ENCODE measurements around the gene ADGRA3. TPM values are rescaled to one million over a fixed set of nuclear protein-coding genes. Genes with fewer than 3 reads are reported as not detected.

ADGRA3 gene
- polyA plus RNA-seq, 1 of the 3 experiments (the other 2 are of a cell fraction): 11.8 TPM

DNA sequence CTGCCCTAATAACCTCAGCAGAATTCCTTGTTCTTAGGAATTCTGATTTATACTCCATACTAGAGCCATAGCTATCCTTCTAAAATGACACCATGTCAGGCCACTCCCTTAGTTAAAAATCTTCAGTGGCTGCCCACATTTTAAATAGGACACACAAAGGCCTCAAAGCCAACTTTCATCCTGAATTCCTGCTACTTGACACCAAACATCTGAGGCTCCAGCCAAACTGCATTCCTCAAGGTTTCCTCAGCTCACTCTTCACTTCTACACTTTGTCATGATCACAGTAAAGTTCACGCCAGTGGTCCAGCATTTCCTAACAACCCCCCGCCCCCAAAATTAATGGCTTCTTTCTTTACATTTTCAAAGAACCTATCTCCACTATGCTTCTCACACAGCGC, 124.3 kb downstream of the ADGRA3 start:
- TF ChIP-seq JUND (IDR thresholded peaks at IDR 0.05) (no peak), TEAD4 (IDR thresholded peaks at IDR 0.05; ENCODE audit: borderline replicate concordance, insufficient read depth) (0 out of 2 replicates have a peak, but pooled peaks have one; percentile 8), TCF12 (IDR thresholded peaks at IDR 0.05) (no peak)
- TF ChIP-seq, protein P1, sequence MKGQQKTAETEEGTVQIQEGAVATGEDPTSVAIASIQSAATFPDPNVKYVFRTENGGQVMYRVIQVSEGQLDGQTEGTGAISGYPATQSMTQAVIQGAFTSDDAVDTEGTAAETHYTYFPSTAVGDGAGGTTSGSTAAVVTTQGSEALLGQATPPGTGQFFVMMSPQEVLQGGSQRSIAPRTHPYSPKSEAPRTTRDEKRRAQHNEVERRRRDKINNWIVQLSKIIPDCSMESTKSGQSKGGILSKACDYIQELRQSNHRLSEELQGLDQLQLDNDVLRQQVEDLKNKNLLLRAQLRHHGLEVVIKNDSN (IDR thresholded peaks at IDR 0.05; ENCODE audit: borderline replicate concordance, low read depth): no peak
- TF ChIP-seq, protein P2, sequence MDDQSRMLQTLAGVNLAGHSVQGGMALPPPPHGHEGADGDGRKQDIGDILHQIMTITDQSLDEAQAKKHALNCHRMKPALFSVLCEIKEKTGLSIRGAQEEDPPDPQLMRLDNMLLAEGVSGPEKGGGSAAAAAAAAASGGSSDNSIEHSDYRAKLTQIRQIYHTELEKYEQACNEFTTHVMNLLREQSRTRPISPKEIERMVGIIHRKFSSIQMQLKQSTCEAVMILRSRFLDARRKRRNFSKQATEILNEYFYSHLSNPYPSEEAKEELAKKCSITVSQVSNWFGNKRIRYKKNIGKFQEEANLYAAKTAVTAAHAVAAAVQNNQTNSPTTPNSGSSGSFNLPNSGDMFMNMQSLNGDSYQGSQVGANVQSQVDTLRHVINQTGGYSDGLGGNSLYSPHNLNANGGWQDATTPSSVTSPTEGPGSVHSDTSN (IDR thresholded peaks at IDR 0.05): no peak
- Histone ChIP-seq H3F3A (replicated peaks; ENCODE audit: insufficient read depth) (no peaks in the 10 kb centered on the region), H3K4me2 (no peak overlapping the region), H4K20me1 (ENCODE audit: insufficient read depth) (no peaks in the 10 kb centered on the region), H3K4me3 (ENCODE audit: low read depth in 2 of 2, low read length in 1 of 2) (no peak overlapping the region), H3K27me3 (ENCODE audit: insufficient read depth) (no peaks in the 10 kb centered on the region), H3K4me1 (ENCODE audit: control insufficient read depth in 1 of 2, insufficient read depth in 2 of 2, low read depth in 1 of 2, low read length in 1 of 2) (no peaks in the 10 kb centered on the region), H3K36me3 (replicated peaks in 1 of 2; ENCODE audit: control insufficient read depth in 1 of 2, insufficient read depth in 2 of 2, low read length in 1 of 2) (peaks cover 0 to 20% of the 10 kb centered on the region in 2 experiments), H3K79me2 (ENCODE audit: insufficient read depth) (no peaks in the 10 kb centered on the region), H3K27ac (ENCODE audit: low read depth in 2 of 2, low read length in 1 of 2) (no peak overlapping the region), H3K9ac (no peak overlapping the region), H3K9me3 (no peaks in the 10 kb centered on the region), H2AFZ (ENCODE audit: low read depth) (no peak overlapping the region), H3K9me2 (no peaks in the 10 kb centered on the region)
- ChIA-PET POLR2A (no interaction called here), CTCF (interaction anchor here (1.0 to 9.7 kb wide), 5 partner anchors 16 to 607 kb away, joined by 3 to 177 read pairs (median 5); no protein-coding TSS in a partner anchor)
- no peak for DNase-seq
- WGBS (ENCODE audit: low lambda C conversion rate): 96% methylated on average over 3 of the region's 3 CpGs

DNA sequence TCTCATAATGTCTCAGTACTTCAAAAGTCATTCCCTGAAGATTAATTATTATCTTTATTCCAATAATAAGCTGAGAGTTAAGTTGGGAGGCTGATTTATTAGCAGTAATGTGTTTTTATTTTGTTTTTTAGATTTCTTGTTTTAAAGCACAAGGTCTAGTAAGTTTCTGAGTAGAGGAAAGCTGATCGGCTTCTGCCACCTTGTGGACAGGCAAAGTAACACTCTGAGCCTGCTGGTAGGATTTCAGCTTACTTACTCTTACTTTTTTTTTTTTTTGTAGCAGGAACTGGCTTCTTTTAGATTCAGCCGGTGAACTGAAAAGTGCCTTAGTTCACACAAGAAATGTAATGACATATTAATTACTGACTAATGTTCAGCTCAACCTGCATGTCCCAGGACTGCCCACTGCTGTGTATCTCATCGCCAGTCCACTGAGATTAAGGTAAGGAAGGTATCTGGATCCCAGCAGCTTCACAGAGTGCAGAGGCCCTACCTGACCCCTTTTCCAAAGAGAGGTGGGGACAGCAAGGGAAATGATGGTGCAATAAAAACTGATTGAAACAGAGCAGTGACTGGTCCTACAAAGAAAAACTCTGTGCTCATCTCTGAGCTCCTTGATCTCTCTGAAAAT, 126.5 kb downstream of the ADGRA3 start:
- H3K9me3 ChIP-seq: no peaks in the 10 kb centered on the region
- no peaks in the 10 kb centered on the region for H3K4me1 ChIP-seq (ENCODE audit: control insufficient read depth in 1 of 2, insufficient read depth in 2 of 2, low read depth in 1 of 2, low read length in 1 of 2)
- H3F3A ChIP-seq (replicated peaks; ENCODE audit: insufficient read depth): peaks cover 16% of the 10 kb centered on the region
- H3K4me3 ChIP-seq (ENCODE audit: low read depth in 2 of 2, low read length in 1 of 2): no peak overlapping the region; a peak in 1 of 4 replicates
- H3K36me3 ChIP-seq (replicated peaks in 1 of 2; ENCODE audit: control insufficient read depth in 1 of 2, insufficient read depth in 2 of 2, low read length in 1 of 2): peaks cover 9 to 22% of the 10 kb centered on the region in 2 experiments
- ChIA-PET CTCF (interaction anchor here (0.6 to 9.7 kb wide), 57 partner anchors 8 to 878 kb away, joined by 3 to 177 read pairs (median 4); no protein-coding TSS in a partner anchor), POLR2A (interaction anchor here (0.6 kb wide), 1 partner anchor 126 kb away, joined by 3 read pairs; no protein-coding TSS in a partner anchor)
- WGBS (ENCODE audit: low lambda C conversion rate): 45% methylated on average over 3 of the region's 3 CpGs
- no peak for TF ChIP-seq CHD2 (IDR thresholded peaks at IDR 0.05; ENCODE audit: low read length, partially characterized antibody)
- peak; percentile 88 for TF ChIP-seq RAD21 (IDR thresholded peaks at IDR 0.05; ENCODE audit: low read length)
- TF ChIP-seq, protein P3, sequence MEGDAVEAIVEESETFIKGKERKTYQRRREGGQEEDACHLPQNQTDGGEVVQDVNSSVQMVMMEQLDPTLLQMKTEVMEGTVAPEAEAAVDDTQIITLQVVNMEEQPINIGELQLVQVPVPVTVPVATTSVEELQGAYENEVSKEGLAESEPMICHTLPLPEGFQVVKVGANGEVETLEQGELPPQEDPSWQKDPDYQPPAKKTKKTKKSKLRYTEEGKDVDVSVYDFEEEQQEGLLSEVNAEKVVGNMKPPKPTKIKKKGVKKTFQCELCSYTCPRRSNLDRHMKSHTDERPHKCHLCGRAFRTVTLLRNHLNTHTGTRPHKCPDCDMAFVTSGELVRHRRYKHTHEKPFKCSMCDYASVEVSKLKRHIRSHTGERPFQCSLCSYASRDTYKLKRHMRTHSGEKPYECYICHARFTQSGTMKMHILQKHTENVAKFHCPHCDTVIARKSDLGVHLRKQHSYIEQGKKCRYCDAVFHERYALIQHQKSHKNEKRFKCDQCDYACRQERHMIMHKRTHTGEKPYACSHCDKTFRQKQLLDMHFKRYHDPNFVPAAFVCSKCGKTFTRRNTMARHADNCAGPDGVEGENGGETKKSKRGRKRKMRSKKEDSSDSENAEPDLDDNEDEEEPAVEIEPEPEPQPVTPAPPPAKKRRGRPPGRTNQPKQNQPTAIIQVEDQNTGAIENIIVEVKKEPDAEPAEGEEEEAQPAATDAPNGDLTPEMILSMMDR (IDR thresholded peaks at IDR 0.05): peak; percentile 95
- no peak for TF ChIP-seq FOXM1 (IDR thresholded peaks at IDR 0.05; ENCODE audit: low read depth)
- TF ChIP-seq, protein P4, sequence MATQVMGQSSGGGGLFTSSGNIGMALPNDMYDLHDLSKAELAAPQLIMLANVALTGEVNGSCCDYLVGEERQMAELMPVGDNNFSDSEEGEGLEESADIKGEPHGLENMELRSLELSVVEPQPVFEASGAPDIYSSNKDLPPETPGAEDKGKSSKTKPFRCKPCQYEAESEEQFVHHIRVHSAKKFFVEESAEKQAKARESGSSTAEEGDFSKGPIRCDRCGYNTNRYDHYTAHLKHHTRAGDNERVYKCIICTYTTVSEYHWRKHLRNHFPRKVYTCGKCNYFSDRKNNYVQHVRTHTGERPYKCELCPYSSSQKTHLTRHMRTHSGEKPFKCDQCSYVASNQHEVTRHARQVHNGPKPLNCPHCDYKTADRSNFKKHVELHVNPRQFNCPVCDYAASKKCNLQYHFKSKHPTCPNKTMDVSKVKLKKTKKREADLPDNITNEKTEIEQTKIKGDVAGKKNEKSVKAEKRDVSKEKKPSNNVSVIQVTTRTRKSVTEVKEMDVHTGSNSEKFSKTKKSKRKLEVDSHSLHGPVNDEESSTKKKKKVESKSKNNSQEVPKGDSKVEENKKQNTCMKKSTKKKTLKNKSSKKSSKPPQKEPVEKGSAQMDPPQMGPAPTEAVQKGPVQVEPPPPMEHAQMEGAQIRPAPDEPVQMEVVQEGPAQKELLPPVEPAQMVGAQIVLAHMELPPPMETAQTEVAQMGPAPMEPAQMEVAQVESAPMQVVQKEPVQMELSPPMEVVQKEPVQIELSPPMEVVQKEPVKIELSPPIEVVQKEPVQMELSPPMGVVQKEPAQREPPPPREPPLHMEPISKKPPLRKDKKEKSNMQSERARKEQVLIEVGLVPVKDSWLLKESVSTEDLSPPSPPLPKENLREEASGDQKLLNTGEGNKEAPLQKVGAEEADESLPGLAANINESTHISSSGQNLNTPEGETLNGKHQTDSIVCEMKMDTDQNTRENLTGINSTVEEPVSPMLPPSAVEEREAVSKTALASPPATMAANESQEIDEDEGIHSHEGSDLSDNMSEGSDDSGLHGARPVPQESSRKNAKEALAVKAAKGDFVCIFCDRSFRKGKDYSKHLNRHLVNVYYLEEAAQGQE (IDR thresholded peaks at IDR 0.05; ENCODE audit: low read depth, low read length): no peak
- no peak for TF ChIP-seq TEAD4 (IDR thresholded peaks at IDR 0.05; ENCODE audit: borderline replicate concordance, insufficient read depth)
- no peak for TF ChIP-seq SIN3A (IDR thresholded peaks at IDR 0.05; ENCODE audit: borderline replicate concordance, low read depth, low read length)
- TF ChIP-seq, protein P1 (IDR thresholded peaks at IDR 0.05; ENCODE audit: borderline replicate concordance, low read depth): no peak
- TF ChIP-seq MEF2A (IDR thresholded peaks at IDR 0.05; ENCODE audit: borderline replicate concordance, low read depth): no peak
- no peak for TF ChIP-seq NRF1 (IDR thresholded peaks at IDR 0.05; ENCODE audit: low read depth, low read length)
- TF ChIP-seq SMC3 (IDR thresholded peaks at IDR 0.05; ENCODE audit: low read depth, low read length): peak; percentile 85
- H4K20me1 ChIP-seq (ENCODE audit: insufficient read depth): no peaks in the 10 kb centered on the region
- H3K27me3 ChIP-seq (ENCODE audit: insufficient read depth): no peaks in the 10 kb centered on the region
- H3K79me2 ChIP-seq (ENCODE audit: insufficient read depth): no peaks in the 10 kb centered on the region
- H3K9me2 ChIP-seq: no peaks in the 10 kb centered on the region
- H3K4me2 ChIP-seq: no peak overlapping the region
- H2AFZ ChIP-seq (ENCODE audit: low read depth): no peak overlapping the region
- DNase-seq: peak; percentile 35
- H3K27ac ChIP-seq (ENCODE audit: low read depth in 2 of 2, low read length in 1 of 2): no peak overlapping the region
- no peak overlapping the region for H3K9ac ChIP-seq
